Activated naive CD8-positive, alpha-beta T cell treated with anti-CD3 and anti-CD28 coated beads, Interleukin-2, amount 50 U/mL, for 24 hours (primary cell): ENCODE measurements around the gene ANXA1.
A peak's percentile ranks its signal among the peaks of the same experiment; 100 is the strongest.
"Not testable (repeated sequence)": the region's sequence is repeated elsewhere in the genome, so short reads cannot be mapped to it uniquely, and the experiment has no call there.

Experiments used
- ATAC-seq: fragments of 150-1000 bp; cut with Tn5 transposase; one replicate; pipeline ENCODE4 v1.10.0; 2021
- DNase-seq: peaks from one replicate; pipeline ENCODE4 v3.0.0; 2021
- H3K27ac Mint-ChIP-seq: one replicate; pipeline ENCODE4 v1.8.0; 2021; ENCODE audit warnings: mild to moderate bottlenecking, mixed read lengths
- H3K27me3 Mint-ChIP-seq: one replicate; pipeline ENCODE4 v1.8.0; 2021; ENCODE audit warnings: mixed read lengths
- H3K36me3 Mint-ChIP-seq: one replicate; pipeline ENCODE4 v1.8.0; 2021; ENCODE audit warnings: low read depth, mixed read lengths
- H3K4me1 Mint-ChIP-seq: one replicate; pipeline ENCODE4 v1.8.0; 2021; ENCODE audit warnings: mixed read lengths
- H3K4me3 Mint-ChIP-seq: one replicate; pipeline ENCODE4 v1.8.0; 2021; ENCODE audit warnings: mild to moderate bottlenecking, moderate library complexity, mixed read lengths
- H3K9me3 Mint-ChIP-seq: one replicate; pipeline ENCODE4 v1.8.0; 2021; ENCODE audit warnings: mixed read lengths

Gene ANXA1

DNA sequence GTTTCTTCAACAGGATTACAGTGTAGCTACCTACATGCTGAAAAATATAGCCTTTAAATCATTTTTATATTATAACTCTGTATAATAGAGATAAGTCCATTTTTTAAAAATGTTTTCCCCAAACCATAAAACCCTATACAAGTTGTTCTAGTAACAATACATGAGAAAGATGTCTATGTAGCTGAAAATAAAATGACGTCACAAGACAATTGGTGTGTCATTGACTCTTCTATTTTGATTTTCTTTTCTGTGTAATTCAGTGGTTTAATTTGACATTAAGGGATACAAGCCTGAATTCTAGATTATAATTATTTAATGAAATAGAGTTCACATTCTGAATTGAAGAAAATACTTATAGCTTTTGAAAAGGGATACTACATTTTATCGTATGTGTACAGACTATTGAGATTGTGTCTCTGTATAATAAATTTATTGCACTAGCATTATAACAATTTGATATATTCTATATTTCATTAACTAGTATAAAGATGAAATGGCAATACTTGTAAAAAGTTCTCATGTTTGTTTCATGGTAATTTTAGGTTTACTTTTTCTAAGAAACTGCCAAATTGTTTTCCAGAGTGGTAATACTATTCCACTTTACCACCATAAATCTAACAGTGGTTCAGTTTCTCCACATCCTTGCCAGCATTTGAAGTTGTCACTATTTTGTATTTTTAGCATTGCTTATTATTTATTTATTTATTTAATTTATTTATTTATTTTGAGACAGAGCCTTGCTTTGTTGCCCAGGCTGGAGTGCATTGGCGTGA lies 18.7 kb downstream of the ANXA1 start:
- no peak for DNase-seq
- H3K27ac Mint-ChIP-seq = no peak overlapping the region
- H3K4me1 Mint-ChIP-seq = peaks cover 13% of the 10 kb centered on the region
- no peak overlapping the region for H3K4me3 Mint-ChIP-seq
- H3K27me3 Mint-ChIP-seq = no peaks in the 10 kb centered on the region
- peaks cover 19% of the 10 kb centered on the region for H3K36me3 Mint-ChIP-seq
- no peaks in the 10 kb centered on the region for H3K9me3 Mint-ChIP-seq
- ATAC-seq = no peak

DNA sequence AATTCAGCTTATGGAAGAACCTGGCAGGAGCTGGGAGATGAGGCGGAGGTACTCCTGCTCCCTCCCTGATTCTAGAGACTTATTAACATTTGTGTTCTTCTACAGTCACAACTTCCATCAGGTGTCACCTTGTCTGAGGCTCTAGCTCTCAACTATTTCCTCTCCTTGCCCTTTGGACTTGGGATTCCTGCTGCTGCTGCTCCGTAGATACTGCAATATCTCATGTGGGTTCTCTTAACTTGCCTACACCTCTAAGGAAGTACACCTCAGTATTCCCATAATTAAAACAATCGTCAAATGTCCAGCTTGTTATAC lies 21.2 kb downstream of the ANXA1 start:
- Mint-ChIP-seq H3K4me3 (no peak overlapping the region), H3K9me3 (no peaks in the 10 kb centered on the region), H3K27me3 (no peaks in the 10 kb centered on the region), H3K4me1 (peaks cover 8% of the 10 kb centered on the region), H3K27ac (no peak overlapping the region), H3K36me3 (peaks cover 8% of the 10 kb centered on the region)
- ATAC-seq (no peak), DNase-seq (no peak)

DNA sequence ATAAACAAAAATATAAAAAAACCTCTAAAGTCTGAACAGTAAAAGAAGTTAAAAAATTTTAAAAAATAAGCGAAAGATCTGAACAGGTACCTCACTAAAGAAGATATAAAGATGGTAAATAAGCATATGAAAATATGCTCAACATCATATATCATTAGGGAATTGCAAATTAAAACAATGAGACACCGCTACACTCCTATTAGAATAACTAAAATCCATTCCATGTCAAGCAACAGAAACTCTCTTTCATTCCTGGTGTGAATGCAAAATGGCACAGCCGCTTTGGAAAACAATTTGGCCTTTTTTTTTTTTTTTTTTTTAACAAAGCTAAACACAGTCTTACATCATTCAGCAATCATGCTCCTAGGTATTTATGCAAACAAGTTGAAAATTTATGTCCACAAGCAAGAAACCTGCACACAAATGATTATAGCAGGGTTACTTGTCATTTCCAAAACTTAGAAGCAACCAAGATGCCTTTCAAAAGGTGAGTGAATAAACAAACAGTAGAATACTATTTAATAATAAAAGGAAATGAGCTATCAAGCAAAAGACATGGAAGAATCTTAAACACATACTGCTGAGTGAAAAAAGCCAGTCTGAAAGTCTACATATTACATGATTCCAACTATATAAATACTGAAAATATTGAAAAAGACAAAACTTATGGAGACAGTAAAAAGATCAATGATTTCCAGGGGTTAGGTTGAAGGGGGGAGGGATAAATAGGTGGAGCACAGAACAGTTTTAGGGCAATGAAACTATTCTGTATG lies 22.1 kb downstream of the ANXA1 start:
- Mint-ChIP-seq H3K4me1 (peaks cover 4% of the 10 kb centered on the region), H3K4me3 (no peak overlapping the region), H3K27ac (no peak overlapping the region), H3K36me3 (peaks cover 2% of the 10 kb centered on the region), H3K9me3 (no peaks in the 10 kb centered on the region), H3K27me3 (no peaks in the 10 kb centered on the region)
- DNase-seq = no peak
- no peak for ATAC-seq

DNA sequence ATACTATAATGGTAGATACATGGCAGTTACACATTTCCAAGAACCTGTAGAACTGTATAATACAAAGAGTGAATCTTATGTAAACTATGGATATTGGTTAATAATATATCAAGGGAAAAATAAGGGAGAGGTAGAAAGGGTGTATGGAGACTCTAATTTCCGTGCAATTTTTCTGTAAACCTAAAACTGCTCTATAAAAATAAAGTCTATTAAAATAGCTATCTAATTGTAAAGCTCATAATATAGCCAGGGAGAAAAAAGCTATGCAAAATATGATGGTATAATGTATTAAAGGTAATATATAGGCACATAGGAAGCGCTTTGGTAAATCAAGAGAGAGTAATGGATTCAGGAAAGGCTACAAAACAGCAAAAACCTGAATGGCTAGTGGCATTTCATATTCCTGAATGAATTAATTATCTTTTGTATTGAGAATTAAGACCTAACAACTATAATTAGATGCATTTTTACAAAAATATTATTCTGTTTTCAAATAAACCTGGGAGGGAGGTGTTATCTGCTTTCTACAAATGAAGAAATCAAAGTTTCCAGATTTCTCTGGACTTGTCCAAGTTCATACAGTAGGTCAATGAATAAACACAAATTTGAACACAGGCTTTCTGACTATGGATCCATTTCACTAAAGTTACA lies 22.8 kb downstream of the ANXA1 start:
- H3K4me3 Mint-ChIP-seq = no peak overlapping the region
- DNase-seq = no peak
- no peak for ATAC-seq
- H3K36me3 Mint-ChIP-seq = no peaks in the 10 kb centered on the region
- no peaks in the 10 kb centered on the region for H3K9me3 Mint-ChIP-seq
- H3K27ac Mint-ChIP-seq = no peak overlapping the region
- peaks cover 8% of the 10 kb centered on the region for H3K4me1 Mint-ChIP-seq
- H3K27me3 Mint-ChIP-seq = no peaks in the 10 kb centered on the region

DNA sequence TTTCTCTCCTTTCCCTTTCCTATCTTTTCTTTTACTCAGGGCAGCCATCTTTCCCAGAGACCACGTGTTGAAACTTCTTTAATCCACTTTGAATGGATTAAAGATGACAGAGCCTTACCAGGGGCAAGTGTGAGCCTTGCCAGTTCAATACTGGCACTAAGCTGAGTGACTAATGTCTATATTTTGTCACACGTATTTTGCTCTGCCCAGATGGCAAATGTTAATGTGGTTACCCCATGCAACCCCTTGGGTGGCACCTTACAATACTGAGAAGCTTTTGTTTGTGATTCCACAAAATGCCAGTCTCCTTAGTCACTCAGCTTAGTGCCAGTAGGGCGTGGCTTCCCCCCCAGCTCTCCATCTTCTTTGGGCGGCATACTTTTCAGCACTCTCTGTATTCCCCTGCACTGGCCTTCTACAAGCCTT lies 24.8 kb downstream of the ANXA1 start:
- H3K9me3 Mint-ChIP-seq = no peaks in the 10 kb centered on the region
- no peak overlapping the region for H3K4me3 Mint-ChIP-seq
- H3K4me1 Mint-ChIP-seq = peaks cover 15% of the 10 kb centered on the region
- no peaks in the 10 kb centered on the region for H3K27me3 Mint-ChIP-seq
- peak; percentile 54 for ATAC-seq
- DNase-seq = no peak
- H3K36me3 Mint-ChIP-seq = no peaks in the 10 kb centered on the region
- no peak overlapping the region for H3K27ac Mint-ChIP-seq

DNA sequence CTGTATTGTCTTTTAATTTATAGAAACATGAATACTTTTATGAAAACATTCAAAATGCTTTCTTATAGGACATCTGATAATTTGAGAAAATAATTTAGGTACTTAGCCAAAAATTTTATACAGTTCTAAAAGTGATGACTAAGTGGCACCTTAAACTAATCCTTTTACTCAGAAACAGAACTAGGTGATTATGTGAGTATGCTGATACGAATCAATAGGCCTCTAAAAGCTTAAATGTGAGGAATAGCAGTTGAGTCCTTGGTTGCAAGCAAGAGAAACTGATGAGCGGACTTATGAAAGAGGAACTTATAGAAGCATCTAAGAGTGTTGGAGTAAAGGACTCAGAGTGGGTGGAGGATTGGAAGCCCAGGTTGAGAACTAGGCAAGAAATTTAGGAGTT lies 26.4 kb downstream of the ANXA1 start:
- no peaks in the 10 kb centered on the region for H3K27me3 Mint-ChIP-seq
- peaks cover 15% of the 10 kb centered on the region for H3K4me1 Mint-ChIP-seq
- no peaks in the 10 kb centered on the region for H3K36me3 Mint-ChIP-seq
- no peak overlapping the region for H3K4me3 Mint-ChIP-seq
- DNase-seq (no peak), ATAC-seq (no peak)
- H3K27ac Mint-ChIP-seq = no peak overlapping the region
- H3K9me3 Mint-ChIP-seq = no peaks in the 10 kb centered on the region

DNA sequence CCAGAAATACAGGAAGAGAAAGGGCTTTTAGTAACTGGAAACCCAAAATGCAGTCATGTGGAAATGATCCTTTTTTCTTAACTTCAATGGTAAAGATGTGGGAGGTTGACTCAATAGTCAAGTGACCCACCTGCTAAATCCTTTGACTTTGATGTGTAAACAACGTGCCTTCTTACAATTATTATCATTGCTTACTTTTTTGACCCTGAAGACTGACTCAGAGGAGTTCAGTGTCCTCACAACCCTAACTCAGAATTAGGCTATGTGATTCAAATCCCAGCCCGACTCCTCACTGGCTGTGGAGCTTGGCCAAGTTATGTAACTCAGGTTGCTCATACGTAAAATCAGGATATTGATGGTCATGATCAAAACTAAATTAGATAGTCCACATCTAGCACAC lies 27.9 kb downstream of the ANXA1 start:
- H3K9me3 Mint-ChIP-seq = no peaks in the 10 kb centered on the region
- H3K27me3 Mint-ChIP-seq = no peaks in the 10 kb centered on the region
- DNase-seq (no peak), ATAC-seq (no peak)
- H3K4me3 Mint-ChIP-seq = no peak overlapping the region
- no peaks in the 10 kb centered on the region for H3K36me3 Mint-ChIP-seq
- H3K27ac Mint-ChIP-seq = no peak overlapping the region
- peaks cover 19% of the 10 kb centered on the region for H3K4me1 Mint-ChIP-seq

DNA sequence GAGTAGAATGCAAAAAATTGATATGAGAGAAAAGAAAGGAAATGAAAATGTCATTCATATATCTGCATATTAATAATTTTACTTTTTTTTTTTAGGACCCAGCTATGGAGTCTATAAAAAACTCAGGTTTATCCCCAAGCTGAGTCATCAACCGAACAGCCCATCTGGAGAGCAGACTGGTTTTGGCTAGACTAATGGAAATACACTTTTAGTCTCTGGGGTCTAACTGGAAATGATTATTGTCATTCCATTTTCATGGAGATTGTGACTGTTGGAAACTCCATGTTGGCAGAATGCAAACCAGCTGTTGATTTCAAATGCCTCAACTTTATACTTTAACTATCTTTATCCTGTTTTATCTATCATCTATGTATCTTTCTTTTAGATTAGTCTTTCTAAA lies 28.7 kb downstream of the ANXA1 start:
- no peak for ATAC-seq
- no peak for DNase-seq
- no peaks in the 10 kb centered on the region for H3K27me3 Mint-ChIP-seq

DNA sequence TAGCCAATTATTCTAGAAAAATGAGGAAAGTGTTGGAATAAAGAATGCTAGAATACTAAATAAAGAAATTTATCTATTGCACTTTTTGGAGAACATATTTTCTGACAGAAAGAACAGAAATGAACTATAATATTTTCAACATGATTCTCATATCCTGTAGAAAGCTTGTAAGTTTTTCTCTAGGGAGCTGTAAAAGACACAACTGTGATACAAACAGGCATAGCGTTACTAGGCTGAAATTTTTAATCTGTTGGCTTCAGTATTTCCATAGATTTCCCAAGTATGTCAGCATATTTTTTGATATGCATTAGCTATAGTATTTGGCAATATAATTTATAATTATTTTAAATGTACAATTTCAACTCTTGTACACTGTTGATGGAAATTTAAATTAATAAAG lies 31.3 kb downstream of the ANXA1 start:
- H3K36me3 Mint-ChIP-seq = no peaks in the 10 kb centered on the region
- H3K4me1 Mint-ChIP-seq = peaks cover 17% of the 10 kb centered on the region
- peaks cover 5% of the 10 kb centered on the region for H3K27me3 Mint-ChIP-seq
- no peak for DNase-seq
- H3K27ac Mint-ChIP-seq = no peak overlapping the region
- H3K4me3 Mint-ChIP-seq = no peak overlapping the region
- no peaks in the 10 kb centered on the region for H3K9me3 Mint-ChIP-seq
- no peak for ATAC-seq

More for the DNA sequence above, 28.7 kb downstream of the ANXA1 start:
- no peak overlapping the region for H3K27ac Mint-ChIP-seq
- H3K4me3 Mint-ChIP-seq = no peak overlapping the region
- peaks cover 19% of the 10 kb centered on the region for H3K4me1 Mint-ChIP-seq
- no peaks in the 10 kb centered on the region for H3K9me3 Mint-ChIP-seq
- no peaks in the 10 kb centered on the region for H3K36me3 Mint-ChIP-seq

DNA sequence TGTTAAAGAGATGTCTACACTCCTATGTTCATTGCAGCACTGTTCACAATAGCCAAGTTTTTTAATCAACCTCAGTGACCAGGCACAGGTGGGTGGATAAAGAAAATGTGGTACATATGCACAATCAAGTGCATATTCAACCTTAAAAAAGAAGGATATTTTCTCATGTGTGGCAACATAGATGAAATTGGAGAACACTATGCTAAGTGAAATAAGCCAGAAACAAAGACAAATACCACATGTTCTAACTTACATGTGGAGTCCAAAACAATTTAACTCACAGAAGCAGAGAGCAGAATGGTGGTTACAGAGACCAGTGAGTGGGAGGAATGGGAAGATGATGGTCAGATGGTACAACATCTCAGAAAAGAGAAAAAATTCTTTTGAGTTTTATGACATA lies 31.8 kb downstream of the ANXA1 start:
- Mint-ChIP-seq H3K4me3 (no peak overlapping the region), H3K4me1 (peaks cover 14% of the 10 kb centered on the region), H3K36me3 (no peaks in the 10 kb centered on the region), H3K27ac (no peak overlapping the region), H3K9me3 (no peaks in the 10 kb centered on the region), H3K27me3 (peaks cover 5% of the 10 kb centered on the region)
- no peak for ATAC-seq
- DNase-seq = no peak

DNA sequence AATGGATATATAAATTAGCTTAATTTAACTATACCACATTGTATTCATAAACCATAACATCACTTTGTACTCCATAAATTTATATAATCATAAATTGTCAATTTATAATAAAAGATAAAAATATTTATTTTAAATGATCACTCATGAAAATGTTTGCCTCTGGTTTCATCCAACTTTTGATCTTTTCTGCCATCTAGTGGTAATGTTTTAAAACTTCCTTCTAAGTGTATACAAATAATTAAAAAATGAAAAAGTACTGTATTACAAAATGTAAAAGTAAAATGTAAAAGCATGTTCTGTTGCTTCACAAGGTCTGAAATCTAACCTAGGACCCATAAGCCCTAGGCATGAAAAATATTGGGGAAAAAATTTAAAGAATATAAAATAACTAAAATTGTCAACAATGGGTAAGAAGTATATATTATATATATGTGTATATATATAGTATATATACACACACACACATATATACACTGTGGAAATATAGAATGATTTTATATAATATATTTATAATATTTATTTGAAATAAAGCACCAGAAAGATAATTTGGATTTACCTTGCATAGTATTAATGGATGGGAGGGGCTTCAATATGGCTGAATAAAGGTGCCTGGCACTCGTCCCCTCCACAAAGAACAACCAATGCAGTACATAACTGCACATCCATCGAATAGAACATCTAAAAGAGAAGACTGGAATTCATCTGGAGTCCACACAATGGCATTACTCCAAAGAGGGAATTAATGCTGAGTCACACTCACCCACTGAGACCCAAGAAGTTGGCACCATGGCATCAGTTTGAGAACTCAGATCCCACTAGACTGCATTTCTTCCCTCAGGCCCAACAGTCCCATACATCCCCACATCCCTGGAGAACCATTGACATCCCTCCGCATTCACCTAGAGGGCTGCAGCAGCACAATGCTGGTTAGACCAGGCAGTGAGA lies 32.5 kb downstream of the ANXA1 start:
- no peak for DNase-seq
- Mint-ChIP-seq H3K27me3 (peaks cover 5% of the 10 kb centered on the region), H3K9me3 (no peaks in the 10 kb centered on the region), H3K36me3 (no peaks in the 10 kb centered on the region), H3K4me1 (peaks cover 13% of the 10 kb centered on the region), H3K4me3 (no peak overlapping the region), H3K27ac (no peak overlapping the region)
- no peak for ATAC-seq

DNA sequence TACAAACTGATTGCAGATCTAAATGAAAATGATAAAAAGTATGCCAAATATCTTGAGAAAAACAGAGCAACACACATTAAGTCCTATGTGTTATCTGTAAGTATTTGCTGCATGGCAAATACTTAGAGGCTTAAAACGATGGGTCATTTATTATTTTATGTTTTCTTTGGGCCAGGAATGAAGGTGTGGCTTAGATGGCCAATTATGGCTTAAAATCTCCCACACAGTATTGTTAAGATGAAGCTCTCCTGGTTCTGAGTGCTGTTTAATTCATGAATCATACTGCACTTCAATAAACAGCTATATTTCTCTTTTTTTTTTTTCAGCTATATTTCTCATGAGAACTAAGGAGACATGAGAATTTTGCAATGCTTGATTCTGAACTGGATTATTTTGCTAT lies 39.4 kb downstream of the ANXA1 start:
- H3K27me3 Mint-ChIP-seq, H3K36me3 Mint-ChIP-seq, DNase-seq, H3K9me3 Mint-ChIP-seq, H3K4me1 Mint-ChIP-seq, H3K27ac Mint-ChIP-seq, H3K4me3 Mint-ChIP-seq, ATAC-seq: not testable (repeated sequence)

DNA sequence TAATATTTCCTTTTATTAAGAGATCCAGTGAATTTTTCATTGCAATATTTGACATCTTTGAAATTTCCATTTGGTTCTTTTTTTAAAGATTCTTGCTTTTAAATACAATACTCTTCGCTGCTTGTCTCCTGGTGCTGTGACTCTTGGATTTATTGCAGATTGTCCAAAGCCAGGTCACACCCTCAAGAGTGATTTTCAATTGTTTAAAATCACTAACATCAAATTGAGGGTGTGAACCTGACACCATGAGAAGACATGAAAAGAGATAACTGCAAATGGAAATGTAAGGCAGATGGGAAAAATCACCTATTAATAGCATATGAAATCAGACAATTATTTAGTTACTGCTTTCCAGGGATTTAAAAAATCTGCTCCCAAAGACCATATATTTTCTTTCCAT lies 42.6 kb downstream of the ANXA1 start:
- ATAC-seq = no peak
- DNase-seq = no peak
- H3K36me3 Mint-ChIP-seq = no peaks in the 10 kb centered on the region
- no peaks in the 10 kb centered on the region for H3K9me3 Mint-ChIP-seq
- H3K27me3 Mint-ChIP-seq = peaks cover 5% of the 10 kb centered on the region
- H3K4me1 Mint-ChIP-seq = no peaks in the 10 kb centered on the region
- no peak overlapping the region for H3K4me3 Mint-ChIP-seq
- H3K27ac Mint-ChIP-seq = no peak overlapping the region

DNA sequence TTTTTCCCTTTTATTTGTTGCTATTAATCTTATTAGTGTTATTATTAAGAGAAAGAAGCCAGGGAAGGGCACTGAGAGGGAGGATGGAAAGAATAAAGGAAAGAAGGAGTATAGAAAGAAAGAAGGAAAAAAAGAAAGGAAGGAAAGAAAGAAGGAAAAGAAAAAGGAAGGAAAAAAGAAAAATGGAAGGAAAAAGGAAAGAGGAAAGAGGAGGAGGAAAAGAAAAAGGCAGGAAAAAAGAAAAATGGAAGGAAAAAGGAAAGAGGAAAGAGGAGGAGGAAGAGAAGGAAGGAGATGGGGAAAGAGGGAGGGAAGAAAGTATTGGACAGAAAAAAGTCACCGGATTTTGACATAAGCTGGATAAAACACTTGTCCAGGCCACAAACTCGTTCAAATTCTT lies 47.8 kb downstream of the ANXA1 start:
- no peak for DNase-seq
- Mint-ChIP-seq H3K4me3 (no peak overlapping the region), H3K27ac (no peak overlapping the region), H3K9me3 (no peaks in the 10 kb centered on the region), H3K4me1 (no peaks in the 10 kb centered on the region), H3K36me3 (no peaks in the 10 kb centered on the region), H3K27me3 (peaks cover 10% of the 10 kb centered on the region)
- no peak for ATAC-seq
